Activated CD4-positive, alpha-beta memory T cell treated with anti-CD3 and anti-CD28 coated beads for 36 hours (primary cell): Measurements from ENCODE around the gene PSAP. TPM values are rescaled to one million over a fixed set of nuclear protein-coding genes. Genes with fewer than 3 reads are reported as not detected.
A peak's percentile ranks its signal among the peaks of the same experiment; 100 is the strongest.

Experiments used
- CTCF ChIA-PET: fragments of 350-600 bp; sonication (Branson Sonifier 250); formaldehyde crosslinking; loops from one replicate; lab custom pipeline; 2021; ENCODE audit warnings: antibody characterized with exemption, inconsistent platforms; lab: Charles Lee
- POLR2A ChIA-PET: fragments of 350-600 bp; sonication (Branson Sonifier 250); formaldehyde crosslinking; loops from one replicate; lab custom pipeline; 2021; ENCODE audit warnings: antibody characterized with exemption; lab: Charles Lee
- DNase-seq: peaks from one replicate; pipeline ENCODE4 v3.0.0-alpha.2; 2020
- H3K27ac Mint-ChIP-seq: one replicate; pipeline ENCODE4 v1.8.0; 2021; ENCODE audit warnings: mixed read lengths
- H3K27me3 Mint-ChIP-seq: one replicate; pipeline ENCODE4 v1.8.0; 2021; ENCODE audit warnings: mixed read lengths
- H3K36me3 Mint-ChIP-seq: one replicate; pipeline ENCODE4 v1.8.0; 2021; ENCODE audit warnings: mixed read lengths
- H3K4me1 Mint-ChIP-seq: one replicate; pipeline ENCODE4 v1.8.0; 2021; ENCODE audit warnings: low read depth, mixed read lengths
- H3K4me3 Mint-ChIP-seq: one replicate; pipeline ENCODE4 v1.8.0; 2021; ENCODE audit warnings: mild to moderate bottlenecking, mixed read lengths
- H3K9me3 Mint-ChIP-seq: one replicate; pipeline ENCODE4 v1.8.0; 2021; ENCODE audit warnings: mixed read lengths
- intact Hi-C: fragments of 100-400 bp; cut with micrococcal nuclease; formaldehyde crosslinking; loops from one replicate; pipeline ENCODE4 v1.15.1; 2023
- total RNA-seq, 2 experiments: library from RNA; stranded (reverse); gene quantifications; one replicate each; pipeline ENCODE4 v1.2.3, GENCODE V29; 2021

The PSAP gene
- total RNA-seq, 2 experiments from 2014 or later: 137 to 144 TPM

DNA sequence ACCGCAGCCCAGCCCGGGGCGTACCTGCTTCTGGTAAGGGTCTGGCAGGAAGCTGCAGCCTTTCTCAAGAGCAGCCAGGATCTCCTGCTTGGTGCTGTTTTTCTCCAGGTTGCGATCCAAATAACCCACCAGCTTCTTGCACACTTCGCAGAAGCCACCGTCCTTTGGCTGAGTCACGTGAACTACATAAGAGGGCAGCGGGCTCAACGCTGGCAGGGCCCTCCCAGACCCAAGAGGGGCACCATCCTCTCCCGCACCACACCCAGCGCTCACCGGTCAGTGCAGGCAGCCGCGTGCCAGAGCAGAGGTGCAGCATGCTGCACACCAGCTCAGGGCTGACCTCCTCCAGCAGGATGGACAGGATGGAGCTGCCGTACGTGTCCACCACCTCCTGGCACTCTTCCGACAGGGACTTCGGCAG lies 31.6 kb downstream of the PSAP start:
- no peaks in the 10 kb centered on the region for H3K27me3 Mint-ChIP-seq
- ChIA-PET POLR2A (no interaction called here), CTCF (interaction anchor here (1.9 kb wide), 1 partner anchor 77 kb away, joined by 4 read pairs; no protein-coding TSS in a partner anchor)
- peaks cover 28% of the 10 kb centered on the region for H3K36me3 Mint-ChIP-seq
- no peaks in the 10 kb centered on the region for H3K9me3 Mint-ChIP-seq
- H3K27ac Mint-ChIP-seq: no peak overlapping the region
- H3K4me3 Mint-ChIP-seq: no peak overlapping the region
- intact Hi-C loops: loop anchor here (10.0 kb wide), 1 partner anchor 335 kb away; no protein-coding TSS in a partner anchor
- peaks cover 11% of the 10 kb centered on the region for H3K4me1 Mint-ChIP-seq
- no peak for DNase-seq

DNA sequence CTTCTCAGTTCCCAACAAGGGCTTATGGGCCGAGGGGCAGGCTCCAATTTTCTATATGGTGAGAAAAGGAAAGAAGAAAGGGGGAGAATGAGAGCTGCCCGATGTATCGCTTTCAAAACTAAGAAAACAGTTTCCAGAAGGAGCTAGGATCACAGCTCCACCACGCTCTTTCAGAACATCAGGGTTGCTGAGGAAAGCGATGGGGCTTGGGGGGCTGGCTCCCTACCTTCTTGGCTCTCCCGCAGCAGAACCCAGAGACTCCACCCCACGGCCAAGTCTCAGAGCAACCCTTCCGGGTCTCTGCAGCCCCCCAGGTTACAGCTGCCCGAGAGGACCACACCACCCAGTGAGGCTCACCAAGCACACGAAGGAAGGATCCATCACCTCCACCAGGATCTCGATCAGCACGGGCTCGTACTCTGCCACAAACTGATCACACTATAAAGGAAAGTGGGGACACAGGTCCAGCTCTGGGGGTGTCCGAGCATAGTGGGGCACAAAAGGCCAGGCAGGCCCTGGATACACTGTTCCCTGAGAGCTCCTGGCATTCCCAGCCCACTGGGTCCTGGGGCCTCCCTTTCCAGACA lies 32.3 kb downstream of the PSAP start:
- H3K27me3 Mint-ChIP-seq: no peaks in the 10 kb centered on the region
- ChIA-PET CTCF (interaction anchor here (1.9 kb wide), 1 partner anchor 78 kb away, joined by 4 read pairs; no protein-coding TSS in a partner anchor), POLR2A (no interaction called here)
- intact Hi-C loops: loop anchor here (10.0 kb wide), 1 partner anchor 334 kb away; no protein-coding TSS in a partner anchor
- peaks cover 28% of the 10 kb centered on the region for H3K36me3 Mint-ChIP-seq
- no peak for DNase-seq
- H3K27ac Mint-ChIP-seq: no peak overlapping the region
- peaks cover 11% of the 10 kb centered on the region for H3K4me1 Mint-ChIP-seq
- no peak overlapping the region for H3K4me3 Mint-ChIP-seq
- H3K9me3 Mint-ChIP-seq: no peaks in the 10 kb centered on the region

DNA sequence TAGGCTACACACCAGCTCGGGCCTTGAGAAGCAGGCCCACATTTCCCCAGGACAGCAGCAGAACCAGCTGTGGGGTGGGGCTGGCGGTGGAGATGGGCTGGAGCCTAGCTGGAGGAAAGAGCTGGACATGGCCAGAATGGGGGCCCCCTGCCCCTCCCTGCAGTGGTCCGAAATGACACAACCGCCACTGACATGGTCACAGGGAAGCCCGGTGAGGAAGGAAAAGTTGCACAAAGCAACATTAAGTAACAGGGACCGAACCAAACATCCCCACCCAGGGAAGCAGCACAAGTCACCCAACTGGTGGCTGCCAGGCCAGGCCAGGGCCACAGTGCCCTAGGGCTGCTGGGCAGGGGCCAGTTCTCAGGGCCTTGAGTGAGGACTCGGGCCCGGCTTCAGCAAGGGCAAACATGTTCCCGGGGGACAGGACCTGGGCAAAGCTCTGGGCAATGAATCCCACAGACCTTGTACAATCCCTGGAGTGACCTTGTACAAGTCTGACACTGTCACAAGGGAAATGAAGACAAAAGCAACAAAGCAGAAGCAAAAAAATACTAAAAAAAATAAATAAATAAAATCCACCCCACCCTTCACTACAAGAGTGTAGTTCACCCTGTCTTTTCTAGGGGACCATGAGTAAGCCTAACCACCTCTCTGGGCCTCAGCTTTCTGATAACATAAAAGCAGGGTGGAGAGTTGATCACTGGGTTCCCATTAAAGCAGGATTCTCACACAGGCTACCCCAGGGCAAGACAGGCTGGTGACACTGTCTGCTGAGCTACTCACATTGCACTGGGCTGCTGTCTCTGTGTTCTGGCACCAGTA lies 33.0 kb downstream of the PSAP start:
- intact Hi-C loops: loop anchor here (10.0 kb wide), 1 partner anchor 333 kb away; no protein-coding TSS in a partner anchor
- H3K4me3 Mint-ChIP-seq: no peak overlapping the region
- H3K4me1 Mint-ChIP-seq: peaks cover 11% of the 10 kb centered on the region
- no peak overlapping the region for H3K27ac Mint-ChIP-seq
- DNase-seq: no peak
- ChIA-PET POLR2A (no interaction called here), CTCF (interaction anchor here (0.9 to 1.0 kb wide), 2 partner anchors 78 to 120 kb away, joined by 3 to 4 read pairs; no protein-coding TSS in a partner anchor)
- H3K36me3 Mint-ChIP-seq: peaks cover 28% of the 10 kb centered on the region
- no peaks in the 10 kb centered on the region for H3K9me3 Mint-ChIP-seq
- H3K27me3 Mint-ChIP-seq: no peaks in the 10 kb centered on the region

DNA sequence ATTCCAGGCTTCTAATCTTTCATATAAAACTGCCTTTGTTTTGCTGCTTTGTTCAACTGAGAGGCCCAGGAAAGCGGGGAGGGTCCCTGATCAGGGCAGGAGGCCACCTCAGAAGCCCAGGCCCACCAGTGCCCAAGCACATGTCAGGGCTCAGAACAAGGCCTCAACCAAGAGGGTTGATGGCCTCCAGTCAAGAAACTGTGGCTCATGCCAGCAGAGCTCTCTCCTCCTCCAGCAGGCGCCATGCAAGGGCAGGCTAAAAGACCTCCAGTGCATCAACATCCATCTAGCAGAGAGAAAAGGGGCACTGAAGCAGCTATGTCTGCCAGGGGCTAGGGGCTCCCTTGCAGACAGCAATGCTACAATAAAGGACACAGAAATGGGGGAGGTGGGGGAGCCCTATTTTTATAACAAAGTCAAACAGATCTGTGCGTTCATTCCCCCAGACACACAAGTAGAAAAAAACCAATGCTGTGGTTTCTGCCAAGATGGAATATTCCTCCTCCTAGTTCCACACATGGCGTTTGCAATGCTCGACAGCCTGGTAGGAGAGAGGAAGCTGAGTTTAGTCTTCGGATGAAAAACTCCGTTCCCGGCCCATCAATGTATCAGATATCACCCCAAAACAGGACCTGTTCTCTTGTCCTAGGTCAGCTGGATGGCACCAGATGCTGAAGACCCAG lies 34.0 kb downstream of the PSAP start:
- H3K4me1 Mint-ChIP-seq: peaks cover 5% of the 10 kb centered on the region
- H3K4me3 Mint-ChIP-seq: no peak overlapping the region
- H3K27me3 Mint-ChIP-seq: no peaks in the 10 kb centered on the region
- peaks cover 28% of the 10 kb centered on the region for H3K36me3 Mint-ChIP-seq
- intact Hi-C loops: loop anchor here (10.0 kb wide), 1 partner anchor 332 kb away; no protein-coding TSS in a partner anchor
- H3K9me3 Mint-ChIP-seq: no peaks in the 10 kb centered on the region
- DNase-seq: no peak
- CTCF ChIA-PET: interaction anchor here (0.9 to 2.1 kb wide), 4 partner anchors 79 to 232 kb away, joined by 3 to 4 read pairs (median 4); no protein-coding TSS in a partner anchor
- no peak overlapping the region for H3K27ac Mint-ChIP-seq
- POLR2A ChIA-PET: no interaction called here

DNA sequence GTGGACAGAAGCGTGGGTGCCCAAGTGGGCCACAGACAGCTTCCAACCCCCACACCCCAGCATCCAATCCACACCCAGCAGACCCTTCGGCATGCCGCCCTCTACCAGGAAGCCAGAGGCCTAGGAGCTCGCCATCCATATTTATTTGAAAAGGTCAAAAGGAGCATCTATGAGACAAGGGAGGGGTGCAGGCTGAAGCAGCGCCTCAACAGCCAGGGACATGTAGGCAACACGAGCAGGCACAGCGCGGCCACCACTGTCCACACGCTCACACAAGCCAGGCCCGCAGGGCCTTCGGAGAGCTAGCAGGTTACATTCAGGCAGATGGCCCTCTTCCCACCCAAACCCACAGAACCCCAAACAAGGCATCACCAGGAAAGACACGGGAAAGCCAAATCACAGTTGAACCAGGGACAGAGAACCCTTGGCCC lies 34.6 kb downstream of the PSAP start:
- Mint-ChIP-seq H3K9me3 (no peaks in the 10 kb centered on the region), H3K27ac (no peak overlapping the region), H3K36me3 (peaks cover 24% of the 10 kb centered on the region), H3K4me3 (no peak overlapping the region), H3K4me1 (no peaks in the 10 kb centered on the region), H3K27me3 (no peaks in the 10 kb centered on the region)
- no peak for DNase-seq
- CTCF ChIA-PET: interaction anchor here (1.9 to 2.1 kb wide), 2 partner anchors 120 to 232 kb away, joined by 4 read pairs; no protein-coding TSS in a partner anchor
- POLR2A ChIA-PET: no interaction called here
- intact Hi-C loops: loop anchor here (10.0 kb wide), 1 partner anchor 332 kb away; no protein-coding TSS in a partner anchor

DNA sequence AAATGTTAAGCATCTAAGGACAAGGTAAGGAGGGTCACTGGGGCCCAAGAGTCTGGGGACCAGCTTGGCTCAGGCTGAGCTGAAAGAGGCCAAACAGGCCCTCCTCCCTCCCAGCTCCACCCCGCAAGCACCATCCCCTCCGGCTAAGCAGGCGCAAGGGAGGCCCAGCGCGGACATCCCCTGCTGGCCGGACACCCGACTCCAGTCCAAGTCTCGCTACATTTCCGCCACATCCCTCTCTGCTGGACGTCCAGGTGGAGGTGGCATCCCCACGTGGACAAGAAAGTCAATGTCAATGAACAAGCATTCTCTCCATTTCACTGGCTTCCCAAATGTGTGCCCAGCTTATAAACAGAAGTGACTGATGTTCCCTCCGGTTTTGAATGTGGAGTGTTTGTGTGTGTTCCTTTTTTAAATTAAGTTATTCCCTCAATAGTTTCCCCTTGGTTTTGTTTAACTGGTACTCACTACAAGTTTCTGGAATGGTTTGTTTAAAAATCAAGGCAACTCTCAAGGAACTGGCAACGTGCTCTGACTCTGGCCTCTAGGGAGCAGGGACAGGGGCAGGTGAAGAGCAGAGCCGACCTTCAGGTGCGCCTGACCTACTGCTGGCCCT lies 35.4 kb downstream of the PSAP start:
- Mint-ChIP-seq H3K27ac (no peak overlapping the region), H3K9me3 (no peaks in the 10 kb centered on the region), H3K36me3 (peaks cover 19% of the 10 kb centered on the region), H3K4me3 (no peak overlapping the region), H3K4me1 (no peaks in the 10 kb centered on the region), H3K27me3 (no peaks in the 10 kb centered on the region)
- ChIA-PET POLR2A (no interaction called here), CTCF (interaction anchor here (0.6 to 2.1 kb wide), 4 partner anchors 107 to 443 kb away, joined by 3 to 4 read pairs (median 4); no protein-coding TSS in a partner anchor)
- DNase-seq: no peak
- intact Hi-C loops: loop anchor here (10.0 kb wide), 1 partner anchor 331 kb away; no protein-coding TSS in a partner anchor

DNA sequence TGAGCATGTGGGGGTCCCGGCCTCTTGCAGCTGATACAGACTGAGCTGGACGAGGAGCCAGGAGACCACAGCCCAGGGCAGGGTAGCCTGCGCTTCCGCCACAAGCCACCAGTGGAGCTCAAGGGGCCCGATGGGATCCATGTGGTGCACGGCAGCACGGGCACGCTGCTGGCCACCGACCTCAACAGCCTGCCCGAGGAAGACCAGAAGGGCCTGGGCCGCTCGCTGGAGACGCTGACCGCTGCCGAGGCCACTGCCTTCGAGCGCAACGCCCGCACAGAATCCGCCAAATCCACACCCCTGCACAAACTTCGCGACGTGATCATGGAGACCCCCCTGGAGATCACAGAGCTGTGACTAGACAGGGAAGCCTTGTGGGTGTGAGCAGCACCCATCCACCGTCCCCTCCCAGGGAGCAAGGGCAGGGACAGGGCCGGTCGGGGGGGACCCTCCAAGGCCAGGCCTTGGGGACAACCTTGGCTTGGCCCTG lies 36.1 kb downstream of the PSAP start:
- H3K4me1 Mint-ChIP-seq: no peaks in the 10 kb centered on the region
- H3K27ac Mint-ChIP-seq: no peak overlapping the region
- no peak overlapping the region for H3K4me3 Mint-ChIP-seq
- CTCF ChIA-PET: interaction anchor here (0.6 to 2.1 kb wide), 3 partner anchors 107 to 443 kb away, joined by 3 to 4 read pairs (median 3); no protein-coding TSS in a partner anchor
- DNase-seq: no peak
- POLR2A ChIA-PET: no interaction called here
- no peaks in the 10 kb centered on the region for H3K27me3 Mint-ChIP-seq
- H3K9me3 Mint-ChIP-seq: no peaks in the 10 kb centered on the region
- intact Hi-C loops: loop anchor here (5.0 to 10.0 kb wide), 3 partner anchors 118 to 433 kb away; no protein-coding TSS in a partner anchor
- H3K36me3 Mint-ChIP-seq: peaks cover 17% of the 10 kb centered on the region

DNA sequence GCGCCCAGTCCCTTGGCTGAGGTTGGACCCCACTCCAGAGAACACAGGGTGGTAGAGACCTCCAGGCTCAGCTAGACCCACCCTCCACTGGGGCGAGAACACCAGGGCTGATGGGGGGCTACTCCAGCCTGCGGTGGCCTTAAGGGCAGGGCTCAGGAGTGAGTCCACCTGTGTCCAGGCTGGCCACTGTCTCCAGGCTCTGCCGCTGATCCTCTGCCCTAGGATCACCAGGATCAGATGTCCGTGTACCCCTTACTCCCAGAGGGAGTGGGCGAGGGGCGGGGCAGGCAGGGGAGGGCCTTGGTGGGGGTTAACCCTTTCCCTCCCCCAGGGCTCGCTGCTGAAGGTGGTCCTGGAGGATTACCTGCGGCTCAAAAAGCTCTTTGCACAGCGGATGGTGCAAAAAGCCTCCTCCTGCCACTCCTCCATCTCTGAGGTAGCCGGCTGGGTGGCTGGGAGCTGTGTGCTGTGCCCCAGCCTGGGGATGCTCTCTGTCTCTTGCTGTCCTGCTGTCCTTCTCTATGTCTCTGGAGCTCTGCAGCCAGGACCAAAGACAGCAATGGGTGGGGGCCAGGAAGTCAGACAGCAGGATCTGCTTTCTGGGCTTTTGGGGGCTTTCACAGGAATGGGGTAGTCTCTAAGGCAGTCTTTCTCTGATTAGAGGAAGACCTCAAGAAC lies 38.0 kb downstream of the PSAP start:
- no peaks in the 10 kb centered on the region for H3K9me3 Mint-ChIP-seq
- intact Hi-C loops: loop anchor here (5.0 to 10.0 kb wide), 3 partner anchors 116 to 431 kb away; no protein-coding TSS in a partner anchor
- CTCF ChIA-PET: interaction anchor here (0.8 to 3.9 kb wide), 18 partner anchors 9 to 498 kb away, joined by 3 to 28 read pairs (median 4); partner anchors contain the start of gene VSIR
- no peak overlapping the region for H3K4me3 Mint-ChIP-seq
- H3K36me3 Mint-ChIP-seq: peaks cover 12% of the 10 kb centered on the region
- POLR2A ChIA-PET: interaction anchor here (0.6 to 1.3 kb wide), 2 partner anchors 39 to 94 kb away, joined by 4 read pairs; no protein-coding TSS in a partner anchor
- no peak overlapping the region for H3K27ac Mint-ChIP-seq
- DNase-seq: no peak
- no peaks in the 10 kb centered on the region for H3K27me3 Mint-ChIP-seq
- no peaks in the 10 kb centered on the region for H3K4me1 Mint-ChIP-seq

DNA sequence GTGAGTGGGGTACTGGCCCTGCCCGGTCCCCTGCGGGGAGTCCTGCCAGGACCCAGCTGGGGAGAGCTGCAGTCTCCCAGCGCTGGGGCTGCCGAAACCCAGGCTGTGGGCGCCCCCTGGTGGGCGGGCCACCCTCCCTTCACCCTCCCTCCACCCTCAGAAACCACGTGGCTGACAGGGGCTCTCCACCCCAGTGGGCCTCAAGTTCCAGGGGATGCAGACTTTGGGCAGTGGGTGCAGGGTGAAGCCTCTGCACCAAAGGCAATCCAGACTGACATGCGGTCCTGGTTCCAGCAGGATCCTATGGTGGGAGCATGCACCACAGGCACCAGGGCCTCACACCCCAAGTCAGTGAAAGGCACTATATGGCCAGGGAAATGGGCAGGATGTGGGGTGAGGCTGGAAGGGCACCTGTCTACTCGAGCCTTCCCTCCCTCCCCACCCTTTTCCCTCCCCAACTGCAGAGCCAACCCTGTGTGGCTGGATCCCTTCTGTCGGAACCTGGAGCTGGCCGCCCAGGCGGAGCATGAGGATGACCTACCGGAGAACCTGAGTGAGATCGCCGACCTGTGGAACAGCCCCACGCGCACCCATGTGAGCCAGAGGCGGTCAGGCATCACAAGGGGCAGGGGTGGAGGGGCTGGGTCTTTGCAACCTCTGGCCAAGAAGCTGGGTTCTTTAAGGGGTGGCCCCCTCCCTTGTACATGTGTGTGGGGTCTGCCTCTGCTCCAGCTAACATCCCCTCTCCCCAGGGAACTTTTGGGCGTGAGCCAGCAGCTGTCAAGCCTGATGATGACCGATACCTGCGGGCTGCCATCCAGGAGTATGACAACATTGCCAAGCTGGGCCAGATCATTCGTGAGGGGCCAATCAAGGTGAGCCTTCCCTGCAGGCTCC lies 38.8 kb downstream of the PSAP start:
- no peaks in the 10 kb centered on the region for H3K9me3 Mint-ChIP-seq
- H3K4me1 Mint-ChIP-seq: no peaks in the 10 kb centered on the region
- H3K27ac Mint-ChIP-seq: no peak overlapping the region
- ChIA-PET CTCF (interaction anchor here (0.6 to 3.9 kb wide), 30 partner anchors 8 to 497 kb away, joined by 3 to 28 read pairs (median 4); partner anchors contain the start of genes SLC29A3 and VSIR), POLR2A (interaction anchor here (1.3 kb wide), 1 partner anchor 38 kb away, joined by 4 read pairs; no protein-coding TSS in a partner anchor)
- DNase-seq: peak; percentile 83
- H3K36me3 Mint-ChIP-seq: peaks cover 6% of the 10 kb centered on the region
- no peaks in the 10 kb centered on the region for H3K27me3 Mint-ChIP-seq
- H3K4me3 Mint-ChIP-seq: no peak overlapping the region
- intact Hi-C loops: loop anchor here (5.0 to 10.0 kb wide), 3 partner anchors 115 to 430 kb away; no protein-coding TSS in a partner anchor
